Measurements from ENCODE around the gene NLRP12.
"Not testable (repeated sequence)": the region's sequence is repeated elsewhere in the genome, so short reads cannot be mapped to it uniquely, and the experiment has no call there.

DNA sequence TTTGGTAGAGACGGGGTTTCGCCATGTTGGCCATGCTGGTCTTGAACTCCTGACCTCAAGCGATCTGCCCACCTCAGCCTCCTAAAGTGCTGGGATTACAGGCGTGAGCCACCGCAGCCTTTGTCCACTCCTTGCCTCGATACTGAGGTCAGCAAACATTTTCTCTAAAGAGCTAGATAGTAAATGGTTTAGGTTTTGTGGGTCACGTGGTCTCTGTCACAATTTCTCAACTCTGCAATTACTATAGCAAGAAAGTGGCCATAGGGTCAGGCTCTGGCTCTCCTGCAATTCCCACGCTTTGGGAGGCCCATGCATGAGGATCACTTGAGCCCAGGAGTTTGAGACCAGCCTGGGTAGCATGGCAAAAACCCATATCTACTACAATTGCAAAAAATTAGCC is 42.8 kb downstream of the NLRP12 start:
- TF ChIP-seq, protein P1, sequence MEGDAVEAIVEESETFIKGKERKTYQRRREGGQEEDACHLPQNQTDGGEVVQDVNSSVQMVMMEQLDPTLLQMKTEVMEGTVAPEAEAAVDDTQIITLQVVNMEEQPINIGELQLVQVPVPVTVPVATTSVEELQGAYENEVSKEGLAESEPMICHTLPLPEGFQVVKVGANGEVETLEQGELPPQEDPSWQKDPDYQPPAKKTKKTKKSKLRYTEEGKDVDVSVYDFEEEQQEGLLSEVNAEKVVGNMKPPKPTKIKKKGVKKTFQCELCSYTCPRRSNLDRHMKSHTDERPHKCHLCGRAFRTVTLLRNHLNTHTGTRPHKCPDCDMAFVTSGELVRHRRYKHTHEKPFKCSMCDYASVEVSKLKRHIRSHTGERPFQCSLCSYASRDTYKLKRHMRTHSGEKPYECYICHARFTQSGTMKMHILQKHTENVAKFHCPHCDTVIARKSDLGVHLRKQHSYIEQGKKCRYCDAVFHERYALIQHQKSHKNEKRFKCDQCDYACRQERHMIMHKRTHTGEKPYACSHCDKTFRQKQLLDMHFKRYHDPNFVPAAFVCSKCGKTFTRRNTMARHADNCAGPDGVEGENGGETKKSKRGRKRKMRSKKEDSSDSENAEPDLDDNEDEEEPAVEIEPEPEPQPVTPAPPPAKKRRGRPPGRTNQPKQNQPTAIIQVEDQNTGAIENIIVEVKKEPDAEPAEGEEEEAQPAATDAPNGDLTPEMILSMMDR (IDR thresholded peaks at IDR 0.05), result not testable (repeated sequence)
- TF ChIP-seq POLR2AphosphoS5 (IDR thresholded peaks at IDR 0.05), result not testable (repeated sequence)
